Measurements from ENCODE around the gene TRAPPC14. TPM values are rescaled to one million over a fixed set of nuclear protein-coding genes. Genes with fewer than 3 reads are reported as not detected.
A peak's percentile ranks its signal among the peaks of the same experiment; 100 is the strongest.

TRAPPC14 gene
- total RNA-seq, 4 donors from 2014 or later: 57.6 to 123 (median 69.8) TPM

DNA sequence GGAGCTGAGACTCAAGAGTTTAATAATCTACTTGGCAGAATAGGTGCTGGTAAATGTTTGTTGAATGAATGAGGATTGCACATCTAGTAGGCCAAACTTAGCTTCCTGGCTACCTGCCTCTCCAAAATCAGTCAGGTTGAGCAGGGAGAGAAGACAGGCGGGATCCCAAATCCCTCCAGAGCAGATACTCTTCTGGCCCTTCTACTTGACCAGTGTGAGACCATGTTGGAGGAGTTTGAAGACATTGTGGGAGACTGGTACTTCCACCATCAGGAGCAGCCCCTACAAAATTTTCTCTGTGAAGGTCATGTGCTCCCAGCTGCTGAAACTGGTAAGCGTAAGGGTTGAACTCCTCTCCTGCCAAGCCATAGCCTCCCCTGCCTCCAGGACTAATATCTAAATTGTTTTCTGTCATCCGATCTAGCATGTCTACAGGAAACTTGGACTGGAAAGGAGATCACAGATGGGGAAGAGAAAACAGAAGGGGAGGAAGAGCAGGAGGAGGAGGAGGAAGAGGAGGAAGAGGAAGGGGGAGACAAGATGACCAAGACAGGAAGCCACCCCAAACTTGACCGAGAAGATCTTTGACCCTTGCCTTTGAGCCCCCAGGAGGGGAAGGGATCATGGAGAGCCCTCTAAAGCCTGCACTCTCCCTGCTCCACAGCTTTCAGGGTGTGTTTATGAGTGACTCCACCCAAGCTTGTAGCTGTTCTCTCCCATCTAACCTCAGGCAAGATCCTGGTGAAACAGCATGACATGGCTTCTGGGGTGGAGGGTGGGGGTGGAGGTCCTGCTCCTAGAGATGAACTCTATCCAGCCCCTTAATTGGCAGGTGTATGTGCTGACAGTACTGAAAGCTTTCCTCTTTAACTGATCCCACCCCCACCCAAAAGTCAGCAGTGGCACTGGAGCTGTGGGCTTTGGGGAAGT is 34.0 kb downstream of the TRAPPC14 start:
- peak overlapping the region in 1 of 4 donors; percentile 97 for H3K4me3 ChIP-seq
- no peaks in the 10 kb centered on the region for H3K36me3 ChIP-seq
- TF ChIP-seq, protein P1, sequence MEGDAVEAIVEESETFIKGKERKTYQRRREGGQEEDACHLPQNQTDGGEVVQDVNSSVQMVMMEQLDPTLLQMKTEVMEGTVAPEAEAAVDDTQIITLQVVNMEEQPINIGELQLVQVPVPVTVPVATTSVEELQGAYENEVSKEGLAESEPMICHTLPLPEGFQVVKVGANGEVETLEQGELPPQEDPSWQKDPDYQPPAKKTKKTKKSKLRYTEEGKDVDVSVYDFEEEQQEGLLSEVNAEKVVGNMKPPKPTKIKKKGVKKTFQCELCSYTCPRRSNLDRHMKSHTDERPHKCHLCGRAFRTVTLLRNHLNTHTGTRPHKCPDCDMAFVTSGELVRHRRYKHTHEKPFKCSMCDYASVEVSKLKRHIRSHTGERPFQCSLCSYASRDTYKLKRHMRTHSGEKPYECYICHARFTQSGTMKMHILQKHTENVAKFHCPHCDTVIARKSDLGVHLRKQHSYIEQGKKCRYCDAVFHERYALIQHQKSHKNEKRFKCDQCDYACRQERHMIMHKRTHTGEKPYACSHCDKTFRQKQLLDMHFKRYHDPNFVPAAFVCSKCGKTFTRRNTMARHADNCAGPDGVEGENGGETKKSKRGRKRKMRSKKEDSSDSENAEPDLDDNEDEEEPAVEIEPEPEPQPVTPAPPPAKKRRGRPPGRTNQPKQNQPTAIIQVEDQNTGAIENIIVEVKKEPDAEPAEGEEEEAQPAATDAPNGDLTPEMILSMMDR (IDR thresholded peaks at IDR 0.05): no peak
- no peak for TF ChIP-seq POLR2A (IDR thresholded peaks at IDR 0.05)
- no peaks in the 10 kb centered on the region for H3K27me3 ChIP-seq
- peak overlapping the region in 3 of 4 donors; percentile 97 to 99 (median 98) for H3K27ac ChIP-seq
- H3K4me1 ChIP-seq: peaks cover 5 to 42% (median 16%) of the 10 kb centered on the region in 4 donors
- DNase-seq: no peak
- no peaks in the 10 kb centered on the region for H3K9me3 ChIP-seq

DNA sequence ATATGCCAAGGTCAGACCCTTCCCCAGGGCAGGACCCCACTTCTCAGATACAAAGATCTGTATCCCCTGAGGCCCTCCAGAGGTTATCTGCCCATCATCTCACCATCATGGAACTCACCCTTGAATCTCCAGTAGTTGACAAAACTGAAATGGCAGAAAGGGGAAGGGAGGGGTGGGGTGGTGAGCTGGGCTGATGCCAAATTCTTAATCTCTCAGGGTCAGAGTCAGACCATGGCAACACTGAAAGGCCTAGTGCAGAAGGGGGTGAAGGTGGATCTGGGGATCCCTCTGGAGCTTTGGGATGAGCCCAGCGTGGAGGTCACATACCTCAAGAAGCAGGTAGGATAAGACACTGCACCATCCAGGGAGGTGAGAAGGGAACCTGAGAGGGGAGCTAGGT is 36.0 kb downstream of the TRAPPC14 start:
- Histone ChIP-seq H3K36me3 (no peaks in the 10 kb centered on the region), H3K27me3 (no peaks in the 10 kb centered on the region), H3K4me1 (peaks cover 5 to 41% (median 16%) of the 10 kb centered on the region in 4 donors), H3K4me3 (no peak overlapping the region), H3K9me3 (no peaks in the 10 kb centered on the region), H3K27ac (no peak overlapping the region)
- no peak for DNase-seq
- TF ChIP-seq, protein P1 (IDR thresholded peaks at IDR 0.05): no peak
- no peak for TF ChIP-seq POLR2A (IDR thresholded peaks at IDR 0.05)

DNA sequence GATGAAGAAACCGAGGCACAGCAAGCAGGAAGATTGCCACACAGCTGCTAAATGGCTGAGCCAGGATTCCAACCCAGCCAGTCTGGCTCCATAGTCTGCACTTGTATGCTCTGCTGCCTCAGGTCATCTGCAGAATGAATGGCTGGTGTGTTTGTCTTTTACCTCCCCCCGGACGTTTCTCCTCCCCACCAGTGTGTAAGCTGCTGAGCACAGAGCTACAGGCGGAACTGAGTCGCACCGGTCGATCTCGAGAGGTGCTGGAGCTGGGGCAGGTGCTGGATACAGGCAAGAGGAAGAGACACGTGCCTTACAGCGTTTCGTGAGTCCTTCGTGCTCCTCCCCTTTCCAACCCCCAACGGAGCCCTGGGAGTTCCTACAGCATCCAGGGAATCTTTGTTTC is 36.5 kb downstream of the TRAPPC14 start:
- no peak overlapping the region for H3K4me3 ChIP-seq
- H3K9me3 ChIP-seq: no peaks in the 10 kb centered on the region
- TF ChIP-seq POLR2A (IDR thresholded peaks at IDR 0.05): no peak
- TF ChIP-seq, protein P1 (IDR thresholded peaks at IDR 0.05): no peak
- no peak for DNase-seq
- H3K27ac ChIP-seq: no peak overlapping the region
- H3K27me3 ChIP-seq: no peaks in the 10 kb centered on the region
- H3K36me3 ChIP-seq: no peaks in the 10 kb centered on the region
- H3K4me1 ChIP-seq: peaks cover 5 to 41% (median 16%) of the 10 kb centered on the region in 4 donors

DNA sequence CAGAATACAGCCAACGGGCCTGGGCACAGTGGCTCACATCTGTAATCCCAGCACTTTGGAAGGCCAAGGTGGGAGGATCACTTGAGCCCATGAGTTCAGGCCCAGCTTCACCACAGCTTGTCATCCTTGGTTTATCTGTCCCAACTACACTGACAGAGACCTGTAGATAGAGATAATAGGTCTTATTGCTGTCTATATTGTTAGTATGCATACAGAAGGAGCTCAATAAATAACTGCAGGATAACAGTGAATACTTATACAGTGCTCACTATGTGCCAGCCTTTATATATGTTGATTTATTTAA is 37.8 kb downstream of the TRAPPC14 start:
- Histone ChIP-seq H3K27ac (peak overlapping the region in 3 of 4 donors; percentile 82 to 85 (median 82)), H3K36me3 (no peaks in the 10 kb centered on the region), H3K4me3 (peak overlapping the region in 3 of 4 donors; percentile 71 to 97 (median 80)), H3K4me1 (peaks cover 5 to 34% (median 11%) of the 10 kb centered on the region in 4 donors), H3K27me3 (no peaks in the 10 kb centered on the region), H3K9me3 (no peaks in the 10 kb centered on the region)
- TF ChIP-seq POLR2A (IDR thresholded peaks at IDR 0.05): no peak
- DNase-seq: no peak

DNA sequence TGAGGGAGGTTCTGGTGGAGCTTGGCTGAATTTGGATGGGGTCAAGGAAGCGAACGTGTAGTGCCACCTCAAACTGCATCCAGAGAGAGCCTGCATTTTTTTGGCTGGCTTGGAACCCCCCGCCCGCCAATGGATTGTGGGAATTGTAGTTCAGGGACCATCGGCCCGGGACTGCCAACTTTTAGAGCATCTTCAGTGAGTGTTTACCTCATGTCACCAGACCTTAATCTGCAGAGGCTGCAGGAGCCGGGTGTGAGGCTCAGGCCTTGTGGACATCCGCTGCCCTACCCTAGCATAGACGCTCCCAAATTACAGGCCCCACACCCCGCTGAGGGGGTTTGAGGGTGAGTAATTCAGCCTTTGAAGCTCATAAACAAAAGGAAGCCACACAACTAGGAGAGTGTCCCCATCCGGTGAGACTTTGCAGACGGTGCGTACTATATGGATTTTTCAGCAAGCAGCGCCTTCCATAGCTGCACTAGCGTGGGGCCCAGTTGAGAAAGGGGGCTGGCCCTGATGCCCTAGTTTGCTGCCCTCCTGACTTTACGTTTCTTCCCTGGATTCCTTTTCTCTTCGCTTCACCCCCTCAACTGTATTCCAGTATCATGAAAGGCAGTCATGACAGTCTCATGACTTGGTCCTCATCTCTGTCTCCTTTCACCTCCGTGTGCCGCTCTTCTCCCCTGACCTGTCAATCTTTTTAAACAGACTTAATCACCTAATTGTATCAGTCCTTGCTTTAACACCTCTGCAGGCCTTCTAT is 38.4 kb downstream of the TRAPPC14 start:
- DNase-seq: peak in 2 of 3 donors; percentile 69 to 84
- peaks cover 5 to 29% (median 7%) of the 10 kb centered on the region in 4 donors for H3K4me1 ChIP-seq
- H3K36me3 ChIP-seq: no peaks in the 10 kb centered on the region
- no peaks in the 10 kb centered on the region for H3K27me3 ChIP-seq
- H3K9me3 ChIP-seq: no peaks in the 10 kb centered on the region
- TF ChIP-seq, protein P1 (IDR thresholded peaks at IDR 0.05): no peak
- no peak for TF ChIP-seq POLR2A (IDR thresholded peaks at IDR 0.05)
- H3K27ac ChIP-seq: peak overlapping the region; percentile 82 to 90 (median 84)
- peak overlapping the region; percentile 57 to 97 (median 76) for H3K4me3 ChIP-seq
